ENCODE measurements around the gene YOD1.

- TF ChIP-seq ETV5 (CRISPR knock-in tag; IDR thresholded peaks at IDR 0.05; ENCODE audit: borderline replicate concordance) (no peak), POLR2A (IDR thresholded peaks at IDR 0.05; ENCODE audit: insufficient read depth in 1 of 2, low read depth in 2 of 2, low read length in 2 of 2) (no peak), ZNF644 (CRISPR knock-in tag; IDR thresholded peaks at IDR 0.05; ENCODE audit: low read depth) (0 out of 2 replicates have a peak, but pooled peaks have one; percentile 26), ZSCAN12 (CRISPR knock-in tag; IDR thresholded peaks at IDR 0.05) (no peak), CTCF (CRISPR knock-in tag; IDR thresholded peaks at IDR 0.05) (peak; percentile 86), PRDM15 (CRISPR knock-in tag; IDR thresholded peaks at IDR 0.05) (no peak), SNAI1 (CRISPR knock-in tag; IDR thresholded peaks at IDR 0.05; ENCODE audit: borderline replicate concordance) (no peak), ZNF124 (CRISPR knock-in tag; IDR thresholded peaks at IDR 0.05) (no peak), CEBPB (IDR thresholded peaks at IDR 0.05; ENCODE audit: borderline replicate concordance, low read depth, low read length) (no peak), ZNF383 (CRISPR knock-in tag; IDR thresholded peaks at IDR 0.05; ENCODE audit: borderline replicate concordance) (no peak), CREM (IDR thresholded peaks at IDR 0.05) (no peak), CREM (CRISPR knock-in tag; IDR thresholded peaks at IDR 0.05) (no peak), SP2 (CRISPR knock-in tag; IDR thresholded peaks at IDR 0.05) (no peak), ATRX (CRISPR knock-in tag; IDR thresholded peaks at IDR 0.05; ENCODE audit: borderline replicate concordance) (no peak), NFRKB (IDR thresholded peaks at IDR 0.05) (no peak)
Measured at GRCh38 chr1:207084701-207085180, 33.7 kb upstream of the YOD1 start.
